Colonic mucosa (tissue), 4 donors: ENCODE results near the gene ZNF747. TPM values are rescaled to one million over a fixed set of nuclear protein-coding genes. Genes with fewer than 3 reads are reported as not detected.

Experiments
- DNase-seq: peaks from one replicate; pipeline ENCODE4 v3.0.0-alpha.2; 2020
- H3K27ac ChIP-seq: fragments of 200-600 bp; one replicate; pipeline ENCODE4 v1.8.0; 2021
- H3K27me3 ChIP-seq: fragments of 200-600 bp; one replicate; pipeline ENCODE4 v1.8.0; 2021
- H3K36me3 ChIP-seq: fragments of 200-600 bp; one replicate; pipeline ENCODE4 v1.8.0; 2021
- H3K4me1 ChIP-seq: fragments of 200-600 bp; one replicate; pipeline ENCODE4 v1.8.0; 2021; ENCODE audit warnings: mild to moderate bottlenecking
- H3K4me3 ChIP-seq: fragments of 200-600 bp; one replicate; pipeline ENCODE4 v1.8.0; 2021
- H3K9ac ChIP-seq, 2 donors: one replicate each; pipeline ENCODE4 v1.7.0; 2013; ENCODE audit warnings: control low read depth in 2 of 2, low read depth in 2 of 2, low read length in 2 of 2
- H3K9me3 ChIP-seq: fragments of 200-600 bp; one replicate; pipeline ENCODE4 v1.8.0; 2021
- intact Hi-C: fragments of 100-400 bp; cut with DNase I; formaldehyde crosslinking; loops from one replicate; pipeline ENCODE4 v1.14.1; 2022
- total RNA-seq, 2 donors: library from RNA; stranded (reverse); fragmentation: NEBNext Ultra II Directional in 1 of 2; extraction: Animal tissue kit (Norgen Biotek cat#: 25700) in 1 of 2; gene quantifications; one replicate each; pipeline ENCODE4 v1.2.1, GENCODE V29; 2021
- TF ChIP-seq, protein P1 (sequence below): fragments of 200-600 bp; IDR thresholded peaks from one replicate; pipeline ENCODE4 v1.8.0; 2022; ENCODE audit warnings: antibody characterized with exemption, mild to moderate bottlenecking
- donor health status: healthy.
- donor health status: DM: no; HTN: no; CAD: no.
- donor health status: DM: no; HTN: no; CAD: no.

ZNF747 gene
- total RNA-seq, 2 donors from 2014 or later = 8.7 to 11.9 TPM

DNA sequence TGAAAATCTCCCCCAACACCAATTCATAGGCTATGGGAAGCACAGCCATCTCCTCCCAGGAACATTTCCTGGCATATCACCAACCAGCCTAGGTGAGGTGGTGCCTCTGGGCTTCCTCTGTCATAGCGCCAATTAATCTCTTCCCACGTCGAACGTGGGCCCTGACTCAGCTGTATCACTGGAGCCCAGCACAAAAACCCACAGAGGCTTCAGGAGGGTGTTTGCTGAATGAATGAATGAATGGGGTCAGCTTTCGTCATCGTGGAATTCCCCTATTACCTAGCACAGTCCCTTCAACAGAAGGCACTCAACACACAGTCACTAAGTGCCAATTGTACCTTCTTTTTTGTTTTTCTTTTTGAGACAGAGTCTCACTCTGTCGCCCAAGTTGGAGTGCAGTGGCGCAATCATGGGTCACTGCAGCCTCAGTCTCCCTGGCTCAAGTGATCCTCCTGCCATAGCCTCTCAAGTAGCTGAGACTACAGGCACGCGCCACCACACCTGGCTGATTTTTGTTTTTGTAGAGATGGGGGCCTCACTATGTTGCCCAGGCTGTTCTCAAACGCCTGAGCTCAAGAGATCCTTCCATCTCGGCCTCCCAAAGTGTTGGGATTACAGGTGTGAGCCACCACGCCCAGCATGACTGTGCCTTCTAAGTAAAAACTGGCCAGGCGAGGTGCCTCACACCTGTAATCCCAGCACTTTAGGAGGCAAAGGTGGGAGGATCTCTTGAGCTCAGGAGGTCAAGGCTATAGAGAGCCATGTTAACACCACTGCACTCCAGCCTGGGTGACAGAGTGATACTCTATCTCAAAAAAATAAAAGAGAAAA lies 32.7 kb upstream of the ZNF747 start:
- TF ChIP-seq, protein P1, sequence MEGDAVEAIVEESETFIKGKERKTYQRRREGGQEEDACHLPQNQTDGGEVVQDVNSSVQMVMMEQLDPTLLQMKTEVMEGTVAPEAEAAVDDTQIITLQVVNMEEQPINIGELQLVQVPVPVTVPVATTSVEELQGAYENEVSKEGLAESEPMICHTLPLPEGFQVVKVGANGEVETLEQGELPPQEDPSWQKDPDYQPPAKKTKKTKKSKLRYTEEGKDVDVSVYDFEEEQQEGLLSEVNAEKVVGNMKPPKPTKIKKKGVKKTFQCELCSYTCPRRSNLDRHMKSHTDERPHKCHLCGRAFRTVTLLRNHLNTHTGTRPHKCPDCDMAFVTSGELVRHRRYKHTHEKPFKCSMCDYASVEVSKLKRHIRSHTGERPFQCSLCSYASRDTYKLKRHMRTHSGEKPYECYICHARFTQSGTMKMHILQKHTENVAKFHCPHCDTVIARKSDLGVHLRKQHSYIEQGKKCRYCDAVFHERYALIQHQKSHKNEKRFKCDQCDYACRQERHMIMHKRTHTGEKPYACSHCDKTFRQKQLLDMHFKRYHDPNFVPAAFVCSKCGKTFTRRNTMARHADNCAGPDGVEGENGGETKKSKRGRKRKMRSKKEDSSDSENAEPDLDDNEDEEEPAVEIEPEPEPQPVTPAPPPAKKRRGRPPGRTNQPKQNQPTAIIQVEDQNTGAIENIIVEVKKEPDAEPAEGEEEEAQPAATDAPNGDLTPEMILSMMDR = no peak
- H3K27me3 ChIP-seq = no peaks in the 10 kb centered on the region
- H3K27ac ChIP-seq = peak overlapping the region; percentile 25
- intact Hi-C loops = no loop called here
- peaks cover 2% of the 10 kb centered on the region for H3K4me1 ChIP-seq
- no peak overlapping the region for H3K4me3 ChIP-seq
- no peaks in the 10 kb centered on the region for H3K36me3 ChIP-seq
- H3K9ac ChIP-seq = peak overlapping the region in 1 of 2 donors; percentile 12
- no peak for DNase-seq
- no peaks in the 10 kb centered on the region for H3K9me3 ChIP-seq

DNA sequence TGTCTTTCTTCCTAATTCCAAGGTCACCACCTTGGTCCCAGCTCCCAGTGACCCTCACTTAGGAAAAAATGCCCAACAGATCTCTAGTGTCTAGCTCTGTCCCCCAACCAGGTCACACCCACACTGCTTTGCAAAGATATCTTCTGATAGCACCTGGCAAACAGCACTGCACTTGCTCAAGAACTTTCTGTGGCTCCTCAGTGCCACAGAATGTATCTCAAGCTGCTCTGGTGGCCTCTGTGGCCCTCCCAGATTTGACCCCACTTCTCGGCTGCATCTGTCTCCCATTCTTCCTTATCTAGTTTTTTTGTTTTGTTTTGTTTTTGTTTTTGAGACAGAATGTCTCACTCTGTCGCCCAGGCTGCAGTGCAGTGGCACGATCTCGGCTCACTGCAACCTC lies 31.9 kb upstream of the ZNF747 start:
- Histone ChIP-seq H3K4me3 (no peak overlapping the region), H3K4me1 (no peaks in the 10 kb centered on the region), H3K27ac (no peak overlapping the region), H3K9me3 (no peaks in the 10 kb centered on the region), H3K36me3 (no peaks in the 10 kb centered on the region), H3K27me3 (no peaks in the 10 kb centered on the region), H3K9ac (no peak overlapping the region)
- intact Hi-C loops = no loop called here
- TF ChIP-seq, protein P1 = no peak
- DNase-seq = no peak

DNA sequence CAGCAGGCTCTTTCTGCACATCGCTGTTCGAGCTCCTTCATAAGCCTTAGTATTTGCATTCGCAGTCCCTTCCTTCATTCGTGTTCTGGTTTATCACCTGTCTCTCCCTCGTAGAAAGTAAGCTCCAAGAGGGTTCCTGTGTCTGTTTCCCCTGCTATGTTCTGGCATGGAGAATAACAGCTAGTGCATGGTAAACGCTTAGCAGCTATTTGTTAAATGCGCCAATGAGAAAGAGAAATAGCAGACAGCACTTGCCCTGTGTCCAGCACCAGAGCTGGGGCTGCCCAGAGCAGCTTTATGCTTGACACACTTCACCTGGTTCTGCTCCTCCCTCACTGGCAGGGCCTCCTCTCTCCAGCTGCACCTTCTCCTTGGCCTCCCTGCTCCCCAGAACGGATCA lies 31.3 kb upstream of the ZNF747 start:
- H3K36me3 ChIP-seq = no peaks in the 10 kb centered on the region
- H3K4me1 ChIP-seq = no peaks in the 10 kb centered on the region
- DNase-seq = no peak
- TF ChIP-seq, protein P1 = no peak
- H3K27me3 ChIP-seq = no peaks in the 10 kb centered on the region
- no peak overlapping the region for H3K4me3 ChIP-seq
- H3K27ac ChIP-seq = no peak overlapping the region
- H3K9ac ChIP-seq = no peak overlapping the region
- intact Hi-C loops = no loop called here
- no peaks in the 10 kb centered on the region for H3K9me3 ChIP-seq

DNA sequence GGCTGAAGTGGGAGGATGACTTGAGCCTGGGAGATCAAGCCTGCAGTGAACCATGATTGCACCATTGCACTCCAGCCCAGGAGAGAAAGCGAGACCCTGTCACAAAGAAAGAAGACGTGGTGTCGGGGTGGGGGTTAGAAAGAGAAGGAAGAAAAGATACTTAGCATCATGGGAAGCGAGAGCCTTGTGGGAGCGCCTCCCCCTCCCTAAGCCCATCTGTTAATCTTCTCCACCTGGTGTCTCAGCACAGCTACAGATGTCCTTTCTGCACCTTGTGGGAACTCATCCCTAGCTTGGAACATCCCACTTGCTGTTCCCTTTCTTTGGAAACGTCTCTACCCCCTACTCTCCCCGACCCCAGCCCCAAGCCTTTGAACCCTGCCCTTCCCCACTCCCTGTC lies 30.9 kb upstream of the ZNF747 start:
- intact Hi-C loops = no loop called here
- DNase-seq = no peak

DNA sequence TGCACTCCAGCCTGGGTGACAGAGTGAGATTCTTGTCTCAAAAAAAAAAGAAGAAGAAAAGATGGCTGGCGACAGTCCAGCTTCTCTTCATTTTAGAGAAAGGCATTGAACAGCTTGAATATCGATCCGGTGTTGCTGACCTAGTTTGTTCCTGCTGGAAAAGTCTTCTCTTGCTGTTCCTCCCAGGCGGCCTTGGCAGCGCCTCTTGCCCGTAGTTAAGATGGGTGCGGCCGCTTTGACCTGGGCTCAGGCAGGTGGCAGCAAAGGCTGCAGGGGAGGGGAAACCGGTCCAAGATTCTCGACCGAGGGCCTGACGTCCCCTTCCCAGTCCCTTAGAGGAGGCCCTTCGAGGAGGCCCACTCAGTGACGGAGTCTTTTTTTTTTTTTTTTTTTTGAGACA lies 27.4 kb upstream of the ZNF747 start:
- H3K9ac ChIP-seq = peak overlapping the region; percentile 44 to 68
- peak overlapping the region; percentile 40 for H3K4me3 ChIP-seq
- H3K36me3 ChIP-seq = no peaks in the 10 kb centered on the region
- H3K27ac ChIP-seq = peak overlapping the region; percentile 67
- no peaks in the 10 kb centered on the region for H3K9me3 ChIP-seq
- no peaks in the 10 kb centered on the region for H3K27me3 ChIP-seq
- H3K4me1 ChIP-seq = peaks cover 5% of the 10 kb centered on the region
- DNase-seq = peak; percentile 66
- intact Hi-C loops = no loop called here
- TF ChIP-seq, protein P1 = no peak

More for the DNA sequence above, 30.9 kb upstream of the ZNF747 start:
- H3K27ac ChIP-seq = no peak overlapping the region
- no peak overlapping the region for H3K9ac ChIP-seq
- no peak overlapping the region for H3K4me3 ChIP-seq
- TF ChIP-seq, protein P1 = no peak
- H3K4me1 ChIP-seq = no peaks in the 10 kb centered on the region
- H3K27me3 ChIP-seq = no peaks in the 10 kb centered on the region
- no peaks in the 10 kb centered on the region for H3K36me3 ChIP-seq
- H3K9me3 ChIP-seq = no peaks in the 10 kb centered on the region
